Measurements from ENCODE around the gene APOL4.

GRCh38 chr22:36221799-36222751 lies 20.5 kb upstream of the APOL4 start:
- peak; percentile 27 to 42 (median 40) for TF ChIP-seq CTCF (IDR thresholded peaks at IDR 0.05)
- TF ChIP-seq POLR2A (IDR thresholded peaks at IDR 0.05) = no peak

Measured in testis (tissue), 2 donors.